HL-60 (cell line): ENCODE results near the gene CRYGD.

Source experiments
- DNase-seq, 2 experiments: peaks; one replicate each; pipeline ENCODE4 v3.0.0-alpha.2; 2010 to 2020; ENCODE audit warnings: low read depth in 1 of 2, low spot score in 1 of 2
- H3K27ac ChIP-seq: fragments of 250-450 bp; sonication (Bioruptor Pico); replicated peaks from 2 replicates; pipeline ENCODE4 v1.5.1; 2020; ENCODE audit warnings: mild to moderate bottlenecking, moderate library complexity
- H3K27me3 ChIP-seq: fragments of 250-450 bp; sonication (Bioruptor Pico); 2 replicates; pipeline ENCODE4 v1.5.1; 2021; ENCODE audit warnings: mild to moderate bottlenecking, moderate library complexity; ENCODE audit not compliant: insufficient read depth, poor library complexity, severe bottlenecking
- H3K4me3 ChIP-seq: replicated peaks from 2 replicates; pipeline ENCODE4 v1.5.1; 2011; ENCODE audit warnings: mild to moderate bottlenecking, control low read depth, low read length; ENCODE audit not compliant: insufficient read depth
- CTCF ChIP-seq: IDR thresholded peaks from one replicate; pipeline ENCODE4 v1.5.1; 2011; ENCODE audit warnings: low read length, control low read depth, inconsistent platforms; ENCODE audit not compliant: insufficient read depth
- GABPA ChIP-seq: IDR thresholded peaks from 2 replicates; pipeline ENCODE4 v1.6.1; 2012; ENCODE audit warnings: low read depth
- POLR2AphosphoS5 ChIP-seq: IDR thresholded peaks from 2 replicates; pipeline ENCODE4 v1.6.1; 2012; ENCODE audit warnings: low read depth
- REST ChIP-seq: IDR thresholded peaks from 2 replicates; pipeline ENCODE4 v1.6.1; 2012; ENCODE audit warnings: low read depth; ENCODE audit not compliant: insufficient replicate concordance
- SPI1 ChIP-seq: IDR thresholded peaks from 2 replicates; pipeline ENCODE4 v1.6.1; 2012; ENCODE audit warnings: low read depth, mild to moderate bottlenecking, borderline replicate concordance

CRYGD gene

GRCh38 chr2:208156439-208156838 lies 32.1 kb upstream of the CRYGD start:
- H3K27me3 ChIP-seq: no peaks in the 10 kb centered on the region
- no peak overlapping the region for H3K27ac ChIP-seq
- H3K4me3 ChIP-seq: no peak overlapping the region
- TF ChIP-seq POLR2AphosphoS5: no peak
- TF ChIP-seq SPI1: no peak
- no peak for TF ChIP-seq GABPA
- TF ChIP-seq REST: no peak
- no peak for TF ChIP-seq CTCF
- DNase-seq: no peak

GRCh38 chr2:208153156-208153555 lies 28.8 kb upstream of the CRYGD start:
- no peak overlapping the region for H3K4me3 ChIP-seq
- DNase-seq: no peak
- H3K27ac ChIP-seq: no peak overlapping the region
- H3K27me3 ChIP-seq: no peaks in the 10 kb centered on the region
- TF ChIP-seq SPI1: no peak
- no peak for TF ChIP-seq CTCF
- TF ChIP-seq REST: no peak
- no peak for TF ChIP-seq GABPA
- no peak for TF ChIP-seq POLR2AphosphoS5

GRCh38 chr2:208150956-208151355 lies 26.6 kb upstream of the CRYGD start:
- TF ChIP-seq CTCF (no peak), SPI1 (peak; percentile 81; the same call in 1 of the 2 replicates), REST (no peak)
- no peak overlapping the region for H3K27ac ChIP-seq
- peak; percentile 38 to 63 for DNase-seq
- H3K4me3 ChIP-seq: no peak overlapping the region
- H3K27me3 ChIP-seq: no peaks in the 10 kb centered on the region
